AG10803 (cell line): ENCODE measurements around the gene SEC62.

ENCODE experiments used
- DNase-seq: peaks from one replicate; pipeline ENCODE4 v3.0.0; 2010; ENCODE audit warnings: low read depth
- H3K4me3 ChIP-seq: 2 replicates; pipeline ENCODE4 v1.5.1; 2011; ENCODE audit warnings: mild to moderate bottlenecking, low read length, control low read depth
- TF ChIP-seq, protein P1 (sequence below): conservative IDR thresholded peaks from 2 replicates; pipeline ENCODE4 v1.5.1; 2011; ENCODE audit warnings: mild to moderate bottlenecking, low read length, control low read depth, inconsistent platforms

The SEC62 gene

DNA sequence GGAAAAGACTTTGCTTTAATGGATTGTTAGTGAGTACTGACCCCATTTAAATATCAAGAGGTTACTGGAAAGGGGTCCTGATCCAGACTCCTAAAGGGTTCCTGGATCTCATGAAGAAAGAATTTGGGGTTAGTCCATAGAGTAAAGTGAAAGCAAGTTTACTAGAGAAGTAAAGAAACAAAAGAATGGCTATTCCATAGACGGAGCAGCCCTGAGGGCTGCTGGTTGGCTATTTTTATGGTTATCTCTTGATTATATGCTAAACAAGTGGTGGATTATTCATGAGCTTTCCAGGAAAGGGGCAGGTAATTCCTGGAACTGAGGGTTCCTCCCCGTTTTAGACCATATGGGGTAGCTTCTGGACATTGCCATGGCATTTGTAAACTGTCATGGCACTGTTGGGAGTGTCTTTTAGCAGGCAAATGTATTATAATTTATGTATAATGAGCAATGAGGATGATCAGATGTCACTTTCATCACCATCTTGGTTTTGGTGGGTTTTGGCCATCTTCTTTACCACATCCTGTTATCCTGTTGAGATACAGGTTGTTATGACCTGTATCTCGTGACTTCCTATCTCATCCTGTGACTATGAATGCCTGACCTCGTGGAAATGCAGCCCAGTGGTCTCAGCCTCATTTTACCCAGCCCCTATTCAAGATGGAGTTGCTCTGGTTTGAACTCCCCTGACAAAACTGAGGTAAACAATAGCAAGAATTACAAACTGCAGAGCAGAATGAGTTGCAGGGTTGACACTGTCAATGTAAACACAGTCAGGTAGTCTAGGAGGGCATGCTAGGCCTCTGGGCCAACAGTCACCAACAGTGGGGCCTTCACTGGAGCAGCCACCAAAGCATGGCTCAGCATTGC is 60.9 kb downstream of the SEC62 start:
- H3K4me3 ChIP-seq, result no peak overlapping the region
- no peak for DNase-seq
- TF ChIP-seq, protein P1, sequence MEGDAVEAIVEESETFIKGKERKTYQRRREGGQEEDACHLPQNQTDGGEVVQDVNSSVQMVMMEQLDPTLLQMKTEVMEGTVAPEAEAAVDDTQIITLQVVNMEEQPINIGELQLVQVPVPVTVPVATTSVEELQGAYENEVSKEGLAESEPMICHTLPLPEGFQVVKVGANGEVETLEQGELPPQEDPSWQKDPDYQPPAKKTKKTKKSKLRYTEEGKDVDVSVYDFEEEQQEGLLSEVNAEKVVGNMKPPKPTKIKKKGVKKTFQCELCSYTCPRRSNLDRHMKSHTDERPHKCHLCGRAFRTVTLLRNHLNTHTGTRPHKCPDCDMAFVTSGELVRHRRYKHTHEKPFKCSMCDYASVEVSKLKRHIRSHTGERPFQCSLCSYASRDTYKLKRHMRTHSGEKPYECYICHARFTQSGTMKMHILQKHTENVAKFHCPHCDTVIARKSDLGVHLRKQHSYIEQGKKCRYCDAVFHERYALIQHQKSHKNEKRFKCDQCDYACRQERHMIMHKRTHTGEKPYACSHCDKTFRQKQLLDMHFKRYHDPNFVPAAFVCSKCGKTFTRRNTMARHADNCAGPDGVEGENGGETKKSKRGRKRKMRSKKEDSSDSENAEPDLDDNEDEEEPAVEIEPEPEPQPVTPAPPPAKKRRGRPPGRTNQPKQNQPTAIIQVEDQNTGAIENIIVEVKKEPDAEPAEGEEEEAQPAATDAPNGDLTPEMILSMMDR, result no peak

DNA sequence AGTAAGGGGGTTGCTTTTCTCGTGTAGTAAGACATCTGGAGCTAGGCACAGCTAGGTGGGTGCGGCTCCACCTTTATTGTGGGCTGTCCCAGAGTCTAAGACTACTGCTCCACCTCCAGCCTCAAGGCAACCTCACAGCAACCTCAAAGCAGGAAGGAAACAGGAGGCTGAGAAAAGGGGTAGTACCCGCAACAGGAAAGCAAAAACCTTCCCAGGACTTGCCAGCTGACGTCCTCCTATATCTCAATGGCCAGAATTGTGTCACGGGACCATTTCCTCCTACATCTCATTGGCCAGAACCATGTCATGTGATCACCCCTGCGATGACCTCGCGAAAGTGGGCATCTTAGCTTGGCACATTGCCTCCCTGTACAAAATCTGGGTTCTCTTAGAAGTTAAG is 66.9 kb downstream of the SEC62 start:
- DNase-seq, result no peak
- no peak overlapping the region for H3K4me3 ChIP-seq
- TF ChIP-seq, protein P1, result no peak

DNA sequence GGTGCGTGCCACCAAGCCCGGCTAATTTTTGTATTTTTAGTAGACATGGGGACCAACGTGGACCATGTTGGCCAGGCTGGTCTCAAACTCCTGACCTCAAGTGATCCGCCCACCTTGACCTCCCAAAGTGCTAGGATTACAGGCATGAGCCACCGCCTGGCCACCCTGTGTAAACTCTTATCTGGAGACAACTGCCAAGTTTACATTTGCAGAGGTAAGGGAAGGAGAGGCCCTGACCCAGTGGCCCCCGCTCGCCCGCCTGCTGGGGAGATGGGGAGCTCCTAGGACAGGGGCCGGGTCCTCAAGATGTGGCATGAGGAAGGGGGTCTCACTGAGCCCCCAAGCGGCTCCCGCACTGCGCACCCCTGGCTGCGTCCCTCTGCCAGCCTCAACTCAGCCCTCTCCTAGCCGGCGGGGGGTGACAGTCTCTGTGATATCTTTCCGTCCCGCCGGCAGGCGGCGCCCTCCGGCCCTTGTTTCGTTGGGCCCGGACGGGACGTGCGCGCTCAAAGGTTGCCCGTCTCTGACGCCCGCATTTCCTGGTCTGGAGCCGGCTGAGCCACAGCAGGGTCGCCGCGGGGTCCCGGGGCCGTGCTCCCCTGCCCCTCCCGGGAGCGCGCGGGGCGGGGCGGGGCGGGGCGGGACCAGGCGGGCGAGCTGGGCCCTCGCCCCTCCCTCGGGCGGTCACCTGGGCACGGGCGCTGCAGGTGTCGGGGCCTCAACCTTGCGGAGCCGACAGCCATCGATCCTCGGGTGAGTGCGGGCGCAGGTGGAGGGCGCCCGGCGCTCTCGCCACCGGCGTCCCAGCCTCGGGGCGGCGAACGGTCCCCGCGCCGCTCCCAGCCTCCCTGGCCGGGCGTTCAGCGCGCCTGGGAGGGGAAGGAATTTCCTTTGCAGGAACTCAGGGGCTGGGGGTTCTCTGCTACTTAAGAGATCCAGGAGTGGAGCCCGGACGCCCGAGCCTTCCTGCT is 71.1 kb downstream of the SEC62 start, which contains the start of gene GPR160:
TSS of gene GPR160 (plus strand) at position 533 of the 971 bp plus-strand sequence. CDS start 45,978 bp downstream, outside the sequence.
- peak; percentile 12 for DNase-seq
- TF ChIP-seq, protein P1, result peak; percentile 52
- peak within 1 kb of the TSS; percentile 41 for H3K4me3 ChIP-seq

DNA sequence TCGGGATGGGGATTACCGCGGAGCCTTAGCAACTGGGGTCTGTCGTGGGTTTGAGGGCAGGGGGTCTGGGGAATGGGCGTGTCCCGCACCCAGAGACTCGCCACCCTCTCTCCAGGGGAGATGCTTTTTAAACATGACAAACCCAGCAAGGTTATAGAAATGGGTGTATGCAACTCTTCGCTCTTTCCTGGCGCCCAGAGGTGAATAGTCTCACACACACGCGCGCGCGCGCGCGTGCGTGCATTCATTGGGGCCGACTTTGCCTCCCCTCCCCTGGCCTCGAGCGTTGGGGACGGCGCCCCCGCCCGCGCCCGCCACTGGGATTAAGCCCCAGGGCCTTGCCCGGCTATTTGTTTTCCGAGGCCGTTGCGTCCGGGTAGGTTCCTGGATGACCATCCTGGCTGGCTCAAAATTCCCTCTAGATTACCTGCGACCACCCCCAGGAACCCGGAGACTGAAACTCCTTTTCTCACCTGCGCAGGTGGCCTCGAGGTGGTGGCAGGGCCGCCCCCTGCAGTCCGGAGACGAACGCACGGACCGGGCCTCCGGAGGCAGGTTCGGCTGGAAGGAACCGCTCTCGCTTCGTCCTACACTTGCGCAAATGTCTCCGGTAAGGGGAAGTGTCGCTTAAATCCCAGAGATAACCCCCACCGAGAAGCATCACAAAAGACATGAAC is 72.0 kb downstream of the SEC62 start:
- no peak for DNase-seq
- TF ChIP-seq, protein P1, result no peak
- peak overlapping the region; percentile 41 for H3K4me3 ChIP-seq

DNA sequence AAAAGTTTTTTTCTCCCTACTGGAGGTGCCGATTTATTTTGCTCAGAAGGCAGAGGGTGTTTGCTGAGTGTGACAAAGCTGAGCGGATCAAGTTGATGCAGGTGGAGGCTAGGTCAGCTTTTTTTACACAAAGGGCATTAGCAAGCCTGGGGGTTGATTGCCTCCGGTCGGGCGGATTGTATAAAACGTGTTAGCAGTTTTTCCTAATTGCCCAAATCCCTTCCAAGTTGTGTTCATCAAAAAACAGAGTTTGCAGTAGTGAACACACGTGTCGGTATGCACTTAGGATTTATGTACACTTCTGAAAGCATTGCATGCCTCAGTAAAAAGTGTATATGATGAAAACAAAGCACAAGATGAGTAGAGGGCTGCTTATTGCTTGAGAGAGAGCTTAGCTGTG is 73.8 kb downstream of the SEC62 start:
- TF ChIP-seq, protein P1, result no peak
- DNase-seq, result no peak
- no peak overlapping the region for H3K4me3 ChIP-seq

DNA sequence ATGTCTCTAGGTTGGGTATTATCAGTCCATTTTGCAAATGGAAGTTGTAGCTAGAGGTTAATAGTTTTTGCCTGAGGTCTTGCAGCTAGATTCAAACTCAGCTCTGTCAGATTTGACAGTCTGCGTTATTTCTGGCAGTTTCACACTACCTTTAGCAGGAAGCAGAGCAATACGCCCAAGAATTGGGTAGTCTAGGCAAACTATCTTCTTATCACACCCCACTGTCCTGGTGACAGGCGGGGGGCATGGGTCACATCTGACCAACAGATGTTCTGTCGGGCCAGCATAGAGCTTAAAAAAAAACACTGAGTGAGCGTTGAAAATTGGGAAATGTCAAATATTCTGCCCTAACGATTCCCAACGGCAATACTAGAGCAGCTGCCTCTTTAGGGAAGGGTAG is 76.9 kb downstream of the SEC62 start:
- TF ChIP-seq, protein P1, result no peak
- DNase-seq, result no peak

More for the DNA sequence above, 76.9 kb downstream of the SEC62 start:
- no peak overlapping the region for H3K4me3 ChIP-seq
